Caco-2 (cell line): ENCODE measurements around the gene ASTN1. TPM values are rescaled to one million over a fixed set of nuclear protein-coding genes. Genes with fewer than 3 reads are reported as not detected.

Experiments
- BruUV-seq: library from RNA; stranded (reverse); fragments of 400-500 nt; replicated peaks from 2 replicates; lab custom pipeline; 2021; lab: Mats Ljungman, UMichigan
- CTCF ChIA-PET: fragments of 300-600 bp; sonication (Branson Sonifier 250); formaldehyde crosslinking; loops from one replicate; lab custom pipeline; 2022; ENCODE audit warnings: antibody characterized with exemption; lab: Charles Lee
- POLR2A ChIA-PET: fragments of 300-600 bp; sonication (Branson Sonifier 250); formaldehyde crosslinking; loops from one replicate; lab custom pipeline; 2022; ENCODE audit warnings: antibody characterized with exemption; lab: Charles Lee
- DNase-seq, 2 experiments: peaks; one replicate each; pipeline versions ENCODE4 v3.0.0 to v3.0.0-alpha.2; 2020 to 2022
- H3K27me3 ChIP-seq: replicated peaks from 2 replicates; pipeline ENCODE4 v1.6.0; 2011; ENCODE audit warnings: low read length; ENCODE audit not compliant: control insufficient read depth, insufficient read depth
- H3K36me3 ChIP-seq: 2 replicates; pipeline ENCODE4 v1.5.1; 2011; ENCODE audit warnings: low read length; ENCODE audit not compliant: control insufficient read depth, insufficient read depth
- H3K4me1 ChIP-seq: fragments of 250-450 bp; sonication (Bioruptor Pico); 2 replicates; pipeline ENCODE4 v1.5.1; 2020; ENCODE audit warnings: mild to moderate bottlenecking
- H3K4me3 ChIP-seq: 2 replicates; pipeline ENCODE4 v1.5.1; 2011; ENCODE audit warnings: low read depth, mild to moderate bottlenecking, control low read depth, low read length
- H3K9me3 ChIP-seq: fragments of 250-450 bp; sonication (Bioruptor Pico); 2 replicates; pipeline ENCODE4 v1.5.1; 2020; ENCODE audit warnings: mild to moderate bottlenecking, moderate library complexity
- H3K27ac Mint-ChIP-seq: one replicate; pipeline ENCODE4 v1.8.0; 2022; ENCODE audit warnings: mixed read lengths; ENCODE audit not compliant: unreplicated experiment
- H3K27me3 Mint-ChIP-seq: one replicate; pipeline ENCODE4 v1.8.0; 2022; ENCODE audit warnings: mixed read lengths; ENCODE audit not compliant: insufficient read depth, unreplicated experiment
- H3K36me3 Mint-ChIP-seq: one replicate; pipeline ENCODE4 v1.8.0; 2022; ENCODE audit warnings: mild to moderate bottlenecking, mixed read lengths; ENCODE audit not compliant: insufficient read depth, unreplicated experiment
- H3K4me1 Mint-ChIP-seq: one replicate; pipeline ENCODE4 v1.8.0; 2022; ENCODE audit warnings: low read depth, mixed read lengths; ENCODE audit not compliant: unreplicated experiment
- H3K4me3 Mint-ChIP-seq: one replicate; pipeline ENCODE4 v1.8.0; 2022; ENCODE audit warnings: mild to moderate bottlenecking, moderate library complexity, mixed read lengths; ENCODE audit not compliant: unreplicated experiment
- H3K9me3 Mint-ChIP-seq: one replicate; pipeline ENCODE4 v1.8.0; 2022; ENCODE audit warnings: mixed read lengths; ENCODE audit not compliant: unreplicated experiment
- CTCF ChIP-seq, 2 experiments: fragments of 200-600 bp in 1 of 2; IDR thresholded peaks; 1 replicate in 1 of 2; 2 replicates in 1 of 2; pipeline versions ENCODE4 v1.5.1 to v1.8.0; 2011 to 2022; ENCODE audit warnings: antibody characterized with exemption in 1 of 2, control low read depth in 1 of 2, inconsistent platforms in 1 of 2, low read depth in 1 of 2, low read length in 1 of 2, mild to moderate bottlenecking in 1 of 2, moderate library complexity in 1 of 2; ENCODE audit not compliant: insufficient read depth in 1 of 2, severe bottlenecking in 1 of 2, unreplicated experiment in 1 of 2
- intact Hi-C: fragments of 100-400 bp; cut with micrococcal nuclease; formaldehyde crosslinking; loops from one replicate; pipeline ENCODE4 v1.10.0; 2022; ENCODE audit not compliant: unreplicated experiment
- total RNA-seq: library from RNA; stranded (reverse); gene quantifications from 2 replicates; pipeline ENCODE4 v1.2.3, GENCODE V29; 2022

Gene ASTN1
- total RNA-seq, 1 experiment from 2014 or later: not detected

DNA sequence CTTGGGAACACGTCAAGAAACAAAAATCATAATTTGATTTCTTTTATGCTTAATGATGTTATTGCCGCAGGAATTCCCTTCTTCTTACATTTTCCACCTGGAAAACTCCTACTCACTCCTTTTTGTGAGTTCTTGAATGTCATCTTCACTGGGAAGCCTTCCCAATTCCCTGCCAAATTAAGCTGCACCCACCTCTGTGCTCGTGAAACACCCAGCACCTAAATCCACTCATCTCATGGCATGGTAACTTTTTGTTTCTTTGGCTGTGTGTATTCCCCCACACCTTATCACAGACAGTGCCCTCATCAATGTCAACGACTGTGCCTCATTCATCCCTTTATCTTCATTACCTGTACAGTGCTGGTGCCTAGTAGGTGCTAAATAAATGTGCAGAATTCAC is 45.6 kb downstream of the ASTN1 start:
- Mint-ChIP-seq H3K9me3 (no peaks in the 10 kb centered on the region), H3K4me3 (no peak overlapping the region), H3K36me3 (no peaks in the 10 kb centered on the region), H3K4me1 (no peaks in the 10 kb centered on the region), H3K27ac (no peak overlapping the region), H3K27me3 (peaks cover 9% of the 10 kb centered on the region)
- TF ChIP-seq CTCF (IDR thresholded peaks at IDR 0.05; ENCODE audit: insufficient read depth in 1 of 2, low read depth in 1 of 2, low read length in 1 of 2, severe bottlenecking in 1 of 2, unreplicated experiment in 1 of 2): no peak
- POLR2A ChIA-PET: no interaction called here
- 0 out of 2 replicates have a peak, but pooled peaks cover 1% of the 10 kb centered on the region for H3K27me3 ChIP-seq
- CTCF ChIA-PET: no interaction called here
- no peak overlapping the region for H3K4me3 ChIP-seq
- H3K36me3 ChIP-seq: no peaks in the 10 kb centered on the region
- no peaks in the 10 kb centered on the region for H3K4me1 ChIP-seq
- BruUV-seq: no TSS peak
- intact Hi-C loops: no loop called here
- no peaks in the 10 kb centered on the region for H3K9me3 ChIP-seq
- no peak for DNase-seq

DNA sequence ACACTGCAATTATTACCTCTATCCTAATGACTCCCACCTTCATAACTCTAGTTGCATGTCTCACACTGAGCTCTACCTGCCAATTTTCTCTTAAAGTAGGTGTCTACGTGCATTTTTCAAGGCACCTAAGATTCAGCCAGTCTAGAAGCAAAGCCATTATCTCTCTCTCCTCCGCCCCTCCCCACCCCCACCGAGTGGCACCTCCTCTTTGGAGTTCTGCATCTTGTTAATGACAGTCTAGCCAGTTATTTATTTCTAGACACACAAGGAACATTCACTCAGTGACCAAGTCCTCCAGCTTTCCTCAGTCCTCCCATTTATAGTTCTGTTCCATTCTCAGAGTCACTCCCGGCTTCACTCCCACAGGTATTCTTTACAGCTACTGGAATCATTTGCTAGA is 47.6 kb downstream of the ASTN1 start:
- POLR2A ChIA-PET: no interaction called here
- Mint-ChIP-seq H3K27me3 (peaks cover 18% of the 10 kb centered on the region), H3K36me3 (no peaks in the 10 kb centered on the region), H3K9me3 (no peaks in the 10 kb centered on the region), H3K27ac (no peak overlapping the region), H3K4me3 (no peak overlapping the region), H3K4me1 (no peaks in the 10 kb centered on the region)
- Histone ChIP-seq H3K4me3 (no peak overlapping the region), H3K4me1 (no peaks in the 10 kb centered on the region), H3K36me3 (no peaks in the 10 kb centered on the region), H3K9me3 (no peaks in the 10 kb centered on the region), H3K27me3 (0 out of 2 replicates have a peak, but pooled peaks cover 1% of the 10 kb centered on the region)
- no TSS peak for BruUV-seq
- intact Hi-C loops: no loop called here
- no peak for TF ChIP-seq CTCF (IDR thresholded peaks at IDR 0.05; ENCODE audit: insufficient read depth in 1 of 2, low read depth in 1 of 2, low read length in 1 of 2, severe bottlenecking in 1 of 2, unreplicated experiment in 1 of 2)
- CTCF ChIA-PET: interaction anchor here (0.6 kb wide), 1 partner anchor 118 kb away, joined by 3 read pairs; no protein-coding TSS in a partner anchor
- no peak for DNase-seq

DNA sequence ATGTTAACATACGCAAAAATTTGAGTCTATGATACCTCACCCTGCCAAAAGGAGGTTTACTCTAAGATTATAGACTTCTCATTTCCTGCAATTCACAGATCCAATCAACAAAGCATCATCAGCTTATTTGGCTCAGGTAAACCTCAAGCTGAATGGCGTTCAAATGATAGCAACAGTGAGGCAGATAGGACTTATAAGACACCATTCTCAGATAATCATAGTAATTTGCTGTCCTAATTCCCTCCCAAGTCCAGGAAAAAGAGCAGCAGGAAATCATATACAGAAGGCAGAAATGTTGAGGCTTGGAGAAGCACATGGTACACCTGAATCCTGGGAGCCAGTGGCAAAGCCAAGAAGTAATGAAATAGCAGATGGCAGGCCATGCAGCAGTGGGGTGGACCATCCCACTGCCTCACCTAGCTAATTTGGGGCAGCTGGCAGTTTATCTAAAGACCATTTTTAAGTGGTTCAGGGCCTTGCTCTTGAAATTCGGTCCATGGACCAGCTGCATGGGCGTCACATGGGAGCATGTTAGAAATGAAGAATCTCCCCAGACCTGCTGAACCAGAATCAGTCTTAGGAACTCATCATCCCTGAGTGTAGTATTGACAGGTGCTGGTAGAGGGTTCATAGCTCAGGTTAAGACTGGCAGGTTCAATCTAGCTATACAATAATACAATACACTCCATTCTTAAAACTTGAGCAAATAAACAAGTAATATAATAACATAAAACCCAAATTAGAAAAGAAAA is 57.7 kb downstream of the ASTN1 start:
- Histone ChIP-seq H3K27me3 (no peaks in the 10 kb centered on the region), H3K36me3 (no peaks in the 10 kb centered on the region), H3K9me3 (no peaks in the 10 kb centered on the region), H3K4me3 (no peak overlapping the region), H3K4me1 (no peaks in the 10 kb centered on the region)
- Mint-ChIP-seq H3K4me1 (no peaks in the 10 kb centered on the region), H3K9me3 (no peaks in the 10 kb centered on the region), H3K27ac (no peak overlapping the region), H3K27me3 (peaks cover 6% of the 10 kb centered on the region), H3K4me3 (no peak overlapping the region), H3K36me3 (no peaks in the 10 kb centered on the region)
- intact Hi-C loops: no loop called here
- ChIA-PET POLR2A (no interaction called here), CTCF (no interaction called here)
- no peak for TF ChIP-seq CTCF (IDR thresholded peaks at IDR 0.05; ENCODE audit: insufficient read depth in 1 of 2, low read depth in 1 of 2, low read length in 1 of 2, severe bottlenecking in 1 of 2, unreplicated experiment in 1 of 2)
- no TSS peak for BruUV-seq
- DNase-seq: no peak
